GM18499 (cell line): ENCODE measurements around the gene TWIST1.

Source experiments
- ATAC-seq: cut with Tn5 transposase; IDR thresholded peaks from one replicate; pipeline ENCODE4 v1.9.1; 2021; ENCODE audit warnings: moderate number of reproducible peaks; ENCODE audit not compliant: insufficient read depth, unreplicated experiment

The TWIST1 gene

GRCh38 chr7:19113855-19114550, 3.4 kb downstream of the TWIST1 start:
- no peak for ATAC-seq

- ATAC-seq = no peak
Measured at GRCh38 chr7:19113002-19113350, 4.5 kb downstream of the TWIST1 start.

GRCh38 chr7:19112274-19113001, 5.0 kb downstream of the TWIST1 start:
- ATAC-seq = no peak

GRCh38 chr7:19111474-19112273, 5.8 kb downstream of the TWIST1 start:
- ATAC-seq = no peak

- no peak for ATAC-seq
Measured at GRCh38 chr7:19110776-19111175, 6.7 kb downstream of the TWIST1 start.

GRCh38 chr7:19110026-19110730, 7.3 kb downstream of the TWIST1 start:
- no peak for ATAC-seq

- ATAC-seq = no peak
Measured at GRCh38 chr7:19109000-19109946, 8.2 kb downstream of the TWIST1 start.

GRCh38 chr7:19107356-19108146, 9.9 kb downstream of the TWIST1 start:
- no peak for ATAC-seq

- no peak for ATAC-seq
Measured at GRCh38 chr7:19107081-19107355, 10.4 kb downstream of the TWIST1 start.

GRCh38 chr7:19106241-19107080, 11.0 kb downstream of the TWIST1 start:
- ATAC-seq = no peak

GRCh38 chr7:19105546-19105945, 11.9 kb downstream of the TWIST1 start:
- ATAC-seq = no peak

GRCh38 chr7:19104811-19105210, 12.6 kb downstream of the TWIST1 start:
- ATAC-seq = no peak

- no peak for ATAC-seq
Measured at GRCh38 chr7:19102884-19103283, 14.6 kb downstream of the TWIST1 start.

GRCh38 chr7:19101909-19102308, 15.5 kb downstream of the TWIST1 start:
- ATAC-seq = no peak

GRCh38 chr7:19101472-19101871, 16.0 kb downstream of the TWIST1 start:
- ATAC-seq = no peak

GRCh38 chr7:19099924-19100323, 17.5 kb downstream of the TWIST1 start:
- ATAC-seq = no peak

GRCh38 chr7:19099194-19099593, 18.2 kb downstream of the TWIST1 start:
- no peak for ATAC-seq

- ATAC-seq = no peak
Measured at GRCh38 chr7:19098510-19098909, 18.9 kb downstream of the TWIST1 start.
